ENCODE data around the gene CLASP2.
"Not testable (repeated sequence)": the region's sequence is repeated elsewhere in the genome, so short reads cannot be mapped to it uniquely, and the experiment has no call there.

CLASP2 gene

DNA sequence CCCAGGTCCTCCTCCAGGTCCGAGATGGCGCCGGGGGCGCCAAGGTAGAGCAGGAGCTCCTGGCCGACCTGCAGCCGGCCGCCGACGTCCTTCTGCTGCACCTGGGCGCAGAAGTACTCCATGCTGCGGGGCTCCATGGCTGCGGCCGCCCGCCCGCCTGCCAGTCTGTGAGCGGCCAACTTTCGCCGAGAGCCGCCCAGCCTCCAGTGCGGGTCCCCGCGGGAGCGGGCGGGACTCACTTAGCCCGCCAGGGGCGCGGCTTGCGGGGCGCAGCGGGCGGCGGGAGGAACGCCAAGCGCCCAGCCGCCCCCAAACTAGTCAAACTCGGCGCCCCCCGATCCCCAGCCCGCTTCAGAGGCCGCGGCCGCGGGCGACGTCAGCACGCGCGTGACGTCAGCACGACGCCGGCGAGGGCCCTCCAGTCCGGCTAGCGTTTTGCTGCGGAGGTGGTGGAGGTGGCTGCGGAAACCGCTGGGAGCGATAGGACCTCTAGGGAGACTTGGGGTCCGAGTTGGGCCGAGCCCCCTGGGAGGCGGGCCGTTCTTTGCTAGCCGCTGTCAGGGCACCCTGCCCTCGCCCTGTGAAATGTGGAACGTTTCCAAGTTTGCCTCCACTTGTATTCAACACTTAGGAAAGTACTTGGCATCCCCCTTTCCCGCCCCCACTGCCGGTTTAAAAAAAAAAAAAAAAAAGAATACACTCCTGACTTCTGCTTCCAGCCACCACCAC lies at the start of gene CLASP2:
TSS of gene CLASP2 (minus strand) at position 389 of the 729 bp plus-strand sequence. CDS start at position 137, 252 bp downstream.
- peak; percentile 92 for DNase-seq

DNA sequence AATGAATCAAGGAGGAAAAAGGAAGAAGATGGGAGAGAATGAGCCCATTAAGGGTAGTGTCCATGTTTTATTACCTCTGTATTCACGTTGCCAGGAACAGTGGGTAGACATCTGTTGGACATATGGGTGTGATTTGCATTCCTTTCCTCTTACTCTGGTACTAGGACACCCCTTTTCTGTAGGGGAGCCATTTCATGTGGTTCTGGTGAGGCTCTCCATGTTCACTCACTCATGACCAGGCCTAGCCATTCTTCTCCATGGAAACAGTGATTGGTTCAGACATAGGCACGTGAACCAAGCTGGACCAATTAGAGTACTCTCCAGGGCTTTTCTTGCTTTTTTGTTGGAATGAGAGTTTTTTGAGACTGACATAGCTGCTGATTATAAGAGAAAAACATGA lies 40.8 kb upstream of the CLASP2 start:
- no peak for DNase-seq

DNA sequence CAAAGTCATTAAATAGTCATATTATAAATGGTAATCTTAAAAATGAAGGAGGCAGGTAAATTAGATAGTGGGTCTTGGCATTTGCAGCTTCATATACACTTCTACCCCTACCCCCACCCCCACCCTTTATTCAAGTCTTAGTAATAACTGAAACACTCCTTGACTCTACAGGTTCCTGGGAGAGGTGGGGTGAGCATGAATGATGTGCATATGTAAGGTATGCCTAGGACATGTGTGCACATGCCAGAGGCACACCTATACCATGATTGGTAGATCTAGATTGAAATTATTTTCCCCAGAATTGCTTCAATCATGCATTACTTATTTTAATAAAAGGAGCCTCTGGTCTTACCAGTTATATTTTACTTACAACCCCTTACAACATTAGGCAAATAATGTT lies 40.2 kb upstream of the CLASP2 start:
- DNase-seq: no peak

DNA sequence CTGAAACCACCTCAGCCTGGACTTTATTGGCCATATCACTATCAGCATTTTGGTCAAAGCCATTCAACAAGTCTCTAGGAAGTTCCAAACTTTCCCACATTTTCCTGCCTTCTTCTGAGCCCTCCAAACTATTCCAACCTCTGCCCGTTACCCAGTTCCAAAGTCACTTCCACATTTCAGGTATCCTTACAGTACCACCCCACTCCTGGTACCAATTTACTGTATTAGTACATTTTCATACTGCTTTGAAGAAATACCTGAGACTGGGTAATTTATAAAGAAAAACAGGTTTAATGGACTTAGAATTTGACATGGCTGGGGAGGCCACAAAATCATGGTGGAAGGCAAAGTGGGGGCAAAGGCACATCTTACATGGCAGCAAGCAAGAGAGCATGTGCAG lies 36.3 kb upstream of the CLASP2 start:
- not testable (repeated sequence) for DNase-seq

DNA sequence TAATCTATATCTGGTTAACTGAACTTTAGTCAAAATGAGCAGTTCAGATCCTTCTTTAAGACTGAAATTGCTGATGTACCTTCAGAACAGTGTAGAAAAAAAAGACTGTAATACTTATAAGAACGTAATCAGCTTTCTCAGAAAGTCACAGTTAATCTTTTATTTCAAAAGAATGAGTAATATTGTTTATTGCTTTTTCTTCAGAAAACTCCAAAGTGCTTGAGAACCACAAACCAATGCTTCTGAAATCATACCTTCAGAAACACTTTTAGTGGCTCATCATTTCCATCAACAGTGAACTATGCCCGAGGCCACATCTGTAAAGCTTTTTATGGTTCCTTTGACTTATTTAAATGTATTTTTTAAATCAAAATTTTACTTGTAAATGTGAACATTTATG lies 33.3 kb upstream of the CLASP2 start:
- no peak for DNase-seq

DNA sequence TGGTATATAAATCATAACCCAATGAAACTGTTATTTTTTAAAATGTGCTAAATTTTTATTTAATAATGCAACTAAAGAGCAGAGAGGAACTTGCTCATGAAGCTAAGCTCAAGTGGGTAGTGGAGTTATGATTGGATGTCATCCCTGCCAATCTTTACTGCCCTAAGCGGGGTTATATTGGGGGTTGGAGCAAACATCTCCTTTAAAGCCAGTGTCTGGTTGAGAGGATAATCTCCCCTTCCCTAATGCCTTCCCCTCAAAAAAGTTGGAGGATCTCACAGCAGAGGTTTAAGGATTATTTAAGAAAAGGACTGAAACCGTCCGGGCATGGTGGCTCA lies 32.1 kb upstream of the CLASP2 start:
- DNase-seq: no peak

DNA sequence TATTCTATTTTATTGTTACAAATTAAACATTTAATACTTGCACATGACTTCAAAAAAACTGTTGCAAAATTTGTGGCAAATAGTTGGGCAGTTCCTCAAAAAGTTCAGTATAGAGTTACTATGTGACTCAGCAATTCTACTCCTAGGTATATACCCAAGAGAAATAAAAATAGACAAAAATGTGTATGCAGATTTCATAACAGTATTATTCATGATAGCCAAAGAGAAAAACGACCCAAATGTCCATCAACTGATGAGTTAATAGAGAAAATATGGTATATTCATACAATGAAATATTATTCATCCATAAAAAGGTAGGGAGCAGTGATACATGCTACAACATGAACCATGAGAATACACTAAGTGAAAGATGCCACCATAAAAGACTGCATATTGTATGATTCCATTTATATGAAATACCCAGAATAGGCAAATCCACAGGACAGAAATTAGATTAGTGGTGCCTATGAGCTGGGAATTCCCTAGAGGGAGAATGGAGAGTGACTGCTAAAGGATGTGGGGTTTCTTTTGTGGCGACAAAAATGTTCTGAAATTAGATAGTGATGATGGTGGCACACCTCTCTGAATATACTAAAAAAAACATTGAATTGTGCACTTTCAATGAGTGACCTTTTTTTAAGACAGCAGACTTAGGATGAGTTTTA lies 31.6 kb upstream of the CLASP2 start:
- DNase-seq: no peak

DNA sequence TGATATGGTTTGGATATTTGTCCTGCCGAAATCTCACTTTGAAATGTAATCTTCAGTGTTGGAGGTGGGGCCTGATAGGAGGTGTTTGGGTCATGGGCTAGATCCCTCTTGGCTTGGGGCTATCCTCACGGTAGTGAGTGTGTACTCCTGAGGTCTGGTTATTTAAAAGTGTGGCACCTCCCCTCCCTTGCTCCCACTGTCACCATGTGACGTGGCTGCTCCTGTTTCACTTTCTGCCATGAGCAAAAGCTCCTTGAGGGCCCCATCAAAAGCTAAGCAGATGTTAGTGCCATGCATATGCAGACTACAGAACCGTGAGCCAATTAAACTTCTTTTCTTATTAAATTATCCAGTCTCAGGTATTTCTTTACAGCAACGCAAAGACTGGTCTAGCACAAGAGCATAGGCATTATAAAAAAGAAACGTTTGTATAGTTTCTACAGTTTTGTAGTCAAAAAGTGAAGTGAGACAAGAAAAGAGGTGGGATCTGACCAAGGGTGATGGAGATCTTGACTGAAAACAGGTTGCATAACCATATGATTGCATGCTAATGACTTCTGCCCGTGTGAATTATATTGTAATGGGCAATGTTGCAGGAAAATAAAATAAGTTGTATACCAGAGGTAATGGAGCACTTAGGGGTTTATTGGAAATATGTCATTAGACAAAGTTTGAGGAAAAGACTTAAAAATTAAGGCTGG lies 28.5 kb upstream of the CLASP2 start:
- no peak for DNase-seq

DNA sequence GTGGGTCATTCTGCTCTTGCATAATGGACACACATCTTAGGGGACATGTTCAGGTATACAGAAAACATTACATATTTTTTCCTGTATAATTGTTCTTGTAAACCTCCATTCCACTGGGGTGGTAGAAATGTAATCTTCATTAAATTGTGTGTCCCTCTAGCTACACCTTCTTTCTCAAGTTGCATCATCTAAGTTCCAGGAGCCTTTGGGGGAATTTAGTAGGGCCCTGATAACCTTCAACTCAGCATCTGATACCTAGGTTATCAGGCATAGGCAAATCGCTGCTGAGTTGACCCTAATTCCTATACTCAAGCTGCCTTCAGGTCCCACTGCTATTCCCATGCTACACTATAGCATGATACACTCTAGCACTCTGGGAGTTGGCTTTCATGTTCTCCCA lies 19.1 kb upstream of the CLASP2 start:
- DNase-seq: no peak

DNA sequence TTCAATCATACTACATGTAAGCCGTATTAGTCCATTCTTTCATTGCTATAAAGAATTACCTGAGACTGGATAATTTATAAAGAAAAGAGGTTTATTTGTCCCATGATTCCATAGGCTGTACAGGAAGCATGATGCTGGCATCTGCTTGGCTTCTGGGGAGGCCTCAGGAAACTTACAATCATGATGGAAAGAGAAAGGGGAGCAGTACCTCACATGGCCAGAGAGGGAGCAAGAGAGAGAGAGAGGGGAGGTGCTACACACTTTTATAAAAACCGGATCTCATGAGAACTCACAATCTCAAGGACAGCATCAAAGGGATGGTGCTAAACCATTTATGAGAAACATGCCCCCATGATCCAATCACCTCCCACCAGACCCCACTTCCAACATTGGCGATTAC lies 14.3 kb upstream of the CLASP2 start:
- no peak for DNase-seq

DNA sequence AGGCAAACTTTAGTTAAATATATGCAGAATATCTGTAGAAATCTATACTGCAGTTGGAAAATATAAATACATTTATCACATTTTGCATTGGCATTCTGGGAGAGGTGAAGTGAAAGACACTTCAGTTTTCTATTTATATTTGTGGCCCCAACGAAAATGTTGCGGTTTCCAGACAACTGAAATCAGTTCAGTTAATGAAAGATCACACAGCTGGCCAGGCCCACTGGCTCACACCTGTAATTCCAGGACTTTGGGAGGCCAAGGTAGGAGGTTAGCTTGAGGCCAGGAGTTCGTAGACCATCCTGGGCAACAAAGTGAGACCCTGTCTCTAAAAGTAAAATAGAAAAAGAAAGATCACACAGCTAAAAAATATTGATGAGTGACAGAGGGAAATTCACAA lies 11.9 kb upstream of the CLASP2 start:
- DNase-seq: no peak

DNA sequence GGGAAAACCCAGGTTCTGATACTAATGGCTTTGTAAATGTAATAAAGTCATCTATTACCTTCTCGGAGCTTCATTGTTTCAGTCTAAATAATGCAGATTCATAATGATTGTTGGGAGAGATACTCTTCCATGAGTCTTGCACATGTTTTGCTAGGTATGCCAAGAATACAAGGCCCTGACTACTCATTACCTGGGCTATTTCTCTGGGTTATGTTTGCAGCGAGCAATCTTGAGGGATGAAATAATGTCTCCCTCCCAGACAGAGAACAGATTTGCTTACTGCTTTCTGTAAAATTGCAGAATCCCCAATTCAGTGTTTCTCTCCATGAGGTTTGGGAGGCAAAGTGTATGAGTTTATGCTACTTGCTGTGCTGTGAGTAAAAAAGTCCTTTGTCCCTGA lies 6.2 kb upstream of the CLASP2 start:
- DNase-seq: no peak

DNA sequence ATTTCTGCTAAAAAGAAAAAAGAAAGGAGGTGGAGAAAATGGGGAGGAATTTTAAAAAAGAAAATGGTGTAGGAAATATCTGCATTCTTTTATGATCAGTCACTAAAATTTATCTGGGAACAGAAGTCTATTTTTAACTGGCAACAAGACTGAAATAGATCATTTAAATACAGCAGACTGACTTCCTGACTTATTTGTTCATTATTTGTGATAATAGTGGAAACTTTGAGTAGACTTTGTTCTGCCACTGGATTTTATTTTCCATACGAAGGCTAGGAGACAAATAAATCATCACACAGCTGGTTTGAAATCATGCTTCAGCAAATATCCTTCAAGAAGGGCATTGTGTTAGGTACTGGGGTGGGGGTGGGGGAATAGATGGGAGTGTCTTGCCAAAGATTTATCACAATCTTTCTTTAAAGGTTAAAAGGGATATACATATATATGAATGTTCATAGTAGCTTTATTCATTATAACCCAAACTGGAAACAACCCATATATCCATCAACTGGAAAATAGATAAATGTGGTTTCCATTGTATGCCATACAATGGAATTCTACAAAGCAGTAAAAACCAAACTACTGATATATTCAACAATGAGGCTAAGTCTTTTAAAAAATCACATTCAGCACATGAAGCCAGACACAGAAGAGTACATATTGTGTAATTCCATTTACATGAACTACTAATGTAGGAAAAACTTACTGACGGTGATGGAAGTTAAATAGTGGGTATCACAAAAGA lies 4.7 kb upstream of the CLASP2 start:
- no peak for DNase-seq

DNA sequence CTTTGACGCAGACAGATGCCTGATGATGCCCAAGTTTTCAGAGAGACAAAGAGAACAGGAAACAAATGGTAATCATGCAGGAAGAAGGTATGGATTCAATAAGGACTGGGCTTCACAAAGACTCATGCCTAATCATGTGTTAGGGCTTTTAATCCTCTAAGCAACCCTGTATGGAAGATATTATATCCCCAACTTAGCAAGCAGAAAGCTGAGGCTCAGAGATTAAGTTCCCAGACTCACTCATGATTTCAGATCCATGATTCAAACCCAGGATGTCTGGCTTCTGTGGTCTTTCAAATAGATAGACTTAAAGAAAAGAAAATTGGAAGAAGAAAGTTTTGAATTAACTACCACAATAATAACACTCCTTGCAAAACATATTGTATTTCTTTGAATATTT lies 4.1 kb upstream of the CLASP2 start:
- no peak for DNase-seq

DNA sequence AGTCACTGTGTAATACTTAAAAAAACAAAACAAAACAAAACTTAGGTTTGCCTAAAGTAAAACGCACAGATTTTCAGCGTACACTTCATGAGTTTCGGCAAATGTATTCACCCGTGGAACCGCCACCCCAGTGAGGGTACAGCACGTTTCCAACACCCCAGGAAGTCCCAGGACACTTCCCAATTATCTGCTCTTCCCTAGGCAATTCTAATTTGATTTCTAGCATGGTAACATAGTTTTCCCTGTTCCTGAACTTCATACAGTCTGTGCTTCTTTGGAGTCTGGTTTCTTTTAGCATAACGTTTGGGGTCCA lies 497 bp upstream of the CLASP2 start:
- peak; percentile 21 for DNase-seq

DNA sequence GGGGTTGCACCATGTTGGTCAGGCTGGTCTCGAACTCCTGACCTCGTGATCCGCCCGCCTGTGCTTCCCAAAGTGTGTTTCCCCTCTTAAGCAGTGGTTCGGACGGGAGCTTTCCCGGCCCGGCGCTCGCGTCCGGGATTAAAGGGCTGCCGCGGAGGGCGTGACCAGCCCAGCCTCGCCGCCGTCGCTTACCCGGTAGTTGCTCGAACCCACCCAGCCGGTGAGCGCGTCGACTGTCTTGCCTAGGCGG lies 513 bp downstream of the CLASP2 start:
- DNase-seq: peak; percentile 82

DNA sequence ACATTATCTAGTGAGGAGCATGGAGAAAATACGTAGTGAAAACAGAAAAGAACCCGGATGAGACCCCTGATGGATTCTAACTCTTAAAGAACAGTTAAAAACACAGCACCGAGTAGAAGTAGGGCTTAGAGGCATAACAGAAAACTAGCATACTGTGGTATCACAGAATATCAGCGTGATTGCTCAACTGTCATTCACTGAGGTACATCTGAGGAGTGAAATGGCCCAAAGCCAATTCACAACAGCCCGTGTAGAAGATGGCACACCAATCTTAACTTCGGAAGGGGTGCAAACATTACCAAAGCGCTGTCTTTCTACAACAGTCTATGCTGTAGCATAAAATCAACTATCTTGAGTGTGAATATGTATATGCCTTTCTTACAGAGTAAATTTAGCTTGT lies 1.8 kb downstream of the CLASP2 start:
- no peak for DNase-seq

DNA sequence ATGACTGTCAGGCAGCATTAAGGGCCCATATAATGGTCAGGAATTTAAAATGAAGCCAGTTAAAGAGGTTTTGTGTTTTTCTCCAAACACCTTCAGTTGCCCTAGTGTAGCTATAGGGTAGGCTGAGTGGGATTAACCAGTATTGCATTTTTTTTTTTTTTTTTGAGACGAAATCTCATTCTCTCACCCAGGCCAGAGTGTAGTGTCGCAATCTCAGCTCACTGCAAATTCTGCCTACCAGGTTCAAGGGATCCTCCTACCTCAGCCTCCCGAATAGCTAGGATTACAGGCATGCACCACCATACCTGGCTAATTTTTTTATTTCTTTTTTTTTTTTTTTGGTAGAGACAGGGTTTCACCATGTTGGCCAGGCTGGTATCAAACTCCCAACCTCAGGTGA lies 7.0 kb downstream of the CLASP2 start:
- no peak for DNase-seq

DNA sequence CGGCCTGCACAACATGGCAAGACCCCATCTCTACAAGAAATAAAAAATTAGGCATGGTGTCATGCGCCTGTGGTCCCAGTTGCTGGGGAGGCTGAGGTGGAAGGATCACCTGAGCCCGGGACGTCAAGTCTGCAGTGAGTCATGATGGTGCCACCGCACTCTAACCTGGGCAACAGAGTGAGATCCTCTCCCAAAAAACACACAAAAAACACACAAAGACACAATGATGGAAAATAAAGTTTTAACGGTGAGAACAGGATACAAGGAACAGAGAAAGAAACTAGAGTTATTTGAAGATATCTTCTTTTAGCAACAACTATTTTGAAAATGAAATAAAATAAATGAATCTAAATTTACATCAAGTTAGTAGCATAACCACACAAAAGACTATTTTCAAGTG lies 12.0 kb downstream of the CLASP2 start:
- DNase-seq: no peak

DNA sequence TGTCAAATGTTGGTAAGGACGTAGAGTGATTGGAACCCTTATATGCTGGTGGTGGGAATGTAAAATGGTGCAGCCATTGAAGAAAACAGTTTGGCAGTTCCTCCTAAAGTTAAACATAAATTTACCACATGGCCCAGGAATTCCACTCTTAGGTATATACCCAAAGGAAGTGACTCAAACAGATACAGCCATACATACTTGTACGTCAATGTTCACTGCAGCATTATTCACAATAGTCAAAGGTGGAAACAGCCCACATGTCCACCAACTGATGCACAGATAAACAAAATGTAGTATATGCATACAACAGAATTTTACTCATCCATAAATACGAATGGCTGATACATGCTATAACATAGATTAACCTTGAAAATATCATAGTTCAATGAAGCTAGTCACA lies 13.2 kb downstream of the CLASP2 start:
- DNase-seq: no peak

DNA sequence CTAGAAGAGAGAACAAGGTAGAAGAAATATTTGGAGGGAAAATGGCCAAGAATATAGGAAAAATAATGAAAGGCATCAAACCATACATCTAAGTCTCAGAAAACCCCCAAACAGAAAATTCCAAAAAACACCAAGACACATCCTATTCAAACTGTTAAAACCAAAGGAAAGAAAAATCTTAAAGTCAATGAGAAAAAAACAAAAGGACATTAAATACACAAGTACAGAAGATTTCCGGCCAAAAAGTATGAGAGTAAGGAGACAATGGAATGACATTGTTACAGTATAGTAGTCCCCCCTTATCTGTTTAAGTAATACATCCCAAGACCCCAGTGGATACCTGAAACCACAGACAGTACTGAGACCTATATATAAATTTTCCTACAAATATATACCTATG lies 18.8 kb downstream of the CLASP2 start:
- DNase-seq: no peak

DNA sequence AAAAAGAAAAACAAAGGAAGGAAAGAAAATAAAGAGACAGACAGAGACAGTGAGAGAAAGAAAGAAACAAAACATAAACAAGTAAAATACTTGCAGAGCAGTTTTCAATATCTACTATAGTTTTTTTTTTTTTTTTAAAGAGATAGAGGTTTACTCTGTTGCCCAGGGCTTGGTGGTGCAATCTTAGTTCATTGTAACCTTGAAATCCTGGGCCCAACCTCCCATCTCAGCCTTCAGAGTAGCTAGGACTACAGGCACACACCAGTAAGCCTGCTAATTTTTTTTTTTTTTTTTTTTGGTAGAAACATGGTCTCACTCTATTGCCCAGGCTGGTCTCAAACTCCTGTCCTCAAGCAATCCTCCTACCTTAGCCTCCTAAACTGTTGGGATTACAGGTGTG lies 23.1 kb downstream of the CLASP2 start:
- no peak for DNase-seq

DNA sequence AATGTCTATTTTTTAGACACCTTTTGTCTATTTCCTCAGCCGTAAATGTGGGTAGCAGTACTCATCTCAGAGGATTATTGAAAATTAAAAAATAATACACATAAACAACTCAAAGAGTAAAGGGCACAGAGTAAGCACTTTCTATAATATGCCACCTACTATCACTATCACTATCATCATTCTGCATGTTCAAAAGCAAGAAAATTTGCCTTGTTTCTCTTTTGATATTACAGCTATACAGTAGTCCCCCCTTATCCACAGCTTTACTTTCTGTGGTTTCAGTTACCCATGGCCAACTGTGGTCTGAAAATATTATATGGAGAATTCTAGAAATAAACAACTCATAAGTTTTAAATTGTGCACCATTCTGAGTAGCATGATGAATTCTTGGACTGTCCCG lies 27.7 kb downstream of the CLASP2 start:
- DNase-seq: no peak

DNA sequence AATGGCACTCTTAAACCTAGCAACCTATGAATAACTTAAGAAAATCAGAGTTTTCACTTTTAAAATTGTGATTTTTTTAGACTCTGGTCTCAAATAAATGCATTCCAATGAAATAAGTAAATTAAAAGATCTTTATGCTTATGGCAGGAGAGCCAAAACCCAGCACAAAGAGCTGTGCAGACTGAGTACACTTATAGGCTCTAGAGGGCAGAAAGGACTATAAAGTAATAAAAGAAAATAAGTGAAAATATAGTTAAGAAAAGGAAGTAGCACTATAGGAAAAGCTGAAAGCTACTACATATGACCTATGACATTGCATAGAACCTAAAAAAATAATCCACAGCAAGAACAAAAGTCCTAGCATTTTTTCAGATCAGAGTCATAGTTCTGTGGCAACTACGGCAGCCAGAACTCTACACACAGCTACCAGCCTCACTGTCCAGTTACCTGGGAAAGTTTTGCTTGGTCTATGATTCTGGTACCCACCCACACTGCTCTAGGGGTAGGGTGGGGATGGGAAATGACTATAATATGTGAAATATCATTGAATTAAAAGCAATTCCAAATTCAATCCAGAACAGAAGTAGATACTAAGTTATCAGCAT lies 30.5 kb downstream of the CLASP2 start:
- DNase-seq: no peak
